Colonic mucosa (tissue), 4 donors: Measurements from ENCODE around the gene AMH. TPM values are rescaled to one million over a fixed set of nuclear protein-coding genes. Genes with fewer than 3 reads are reported as not detected.

Source experiments
- DNase-seq: peaks from one replicate; pipeline ENCODE4 v3.0.0-alpha.2; 2020
- H3K27ac ChIP-seq: fragments of 200-600 bp; one replicate; pipeline ENCODE4 v1.8.0; 2021
- H3K27me3 ChIP-seq: fragments of 200-600 bp; one replicate; pipeline ENCODE4 v1.8.0; 2021
- H3K36me3 ChIP-seq: fragments of 200-600 bp; one replicate; pipeline ENCODE4 v1.8.0; 2021
- H3K4me1 ChIP-seq: fragments of 200-600 bp; one replicate; pipeline ENCODE4 v1.8.0; 2021; ENCODE audit warnings: mild to moderate bottlenecking
- H3K4me3 ChIP-seq: fragments of 200-600 bp; one replicate; pipeline ENCODE4 v1.8.0; 2021
- H3K9ac ChIP-seq, 2 donors: one replicate each; pipeline ENCODE4 v1.7.0; 2013; ENCODE audit warnings: control low read depth in 2 of 2, low read depth in 2 of 2, low read length in 2 of 2
- H3K9me3 ChIP-seq: fragments of 200-600 bp; one replicate; pipeline ENCODE4 v1.8.0; 2021
- intact Hi-C: fragments of 100-400 bp; cut with DNase I; formaldehyde crosslinking; loops from one replicate; pipeline ENCODE4 v1.14.1; 2022
- total RNA-seq, 2 donors: library from RNA; stranded (reverse); fragmentation: NEBNext Ultra II Directional in 1 of 2; extraction: Animal tissue kit (Norgen Biotek cat#: 25700) in 1 of 2; gene quantifications; one replicate each; pipeline ENCODE4 v1.2.1, GENCODE V29; 2021
- TF ChIP-seq, protein P1 (sequence below): fragments of 200-600 bp; IDR thresholded peaks from one replicate; pipeline ENCODE4 v1.8.0; 2022; ENCODE audit warnings: antibody characterized with exemption, mild to moderate bottlenecking
- donor health status: healthy.
- donor health status: DM: no; HTN: no; CAD: no.
- donor health status: DM: no; HTN: no; CAD: no.

Gene AMH
- total RNA-seq, 2 donors from 2014 or later = 0.90 to 5.1 TPM

DNA sequence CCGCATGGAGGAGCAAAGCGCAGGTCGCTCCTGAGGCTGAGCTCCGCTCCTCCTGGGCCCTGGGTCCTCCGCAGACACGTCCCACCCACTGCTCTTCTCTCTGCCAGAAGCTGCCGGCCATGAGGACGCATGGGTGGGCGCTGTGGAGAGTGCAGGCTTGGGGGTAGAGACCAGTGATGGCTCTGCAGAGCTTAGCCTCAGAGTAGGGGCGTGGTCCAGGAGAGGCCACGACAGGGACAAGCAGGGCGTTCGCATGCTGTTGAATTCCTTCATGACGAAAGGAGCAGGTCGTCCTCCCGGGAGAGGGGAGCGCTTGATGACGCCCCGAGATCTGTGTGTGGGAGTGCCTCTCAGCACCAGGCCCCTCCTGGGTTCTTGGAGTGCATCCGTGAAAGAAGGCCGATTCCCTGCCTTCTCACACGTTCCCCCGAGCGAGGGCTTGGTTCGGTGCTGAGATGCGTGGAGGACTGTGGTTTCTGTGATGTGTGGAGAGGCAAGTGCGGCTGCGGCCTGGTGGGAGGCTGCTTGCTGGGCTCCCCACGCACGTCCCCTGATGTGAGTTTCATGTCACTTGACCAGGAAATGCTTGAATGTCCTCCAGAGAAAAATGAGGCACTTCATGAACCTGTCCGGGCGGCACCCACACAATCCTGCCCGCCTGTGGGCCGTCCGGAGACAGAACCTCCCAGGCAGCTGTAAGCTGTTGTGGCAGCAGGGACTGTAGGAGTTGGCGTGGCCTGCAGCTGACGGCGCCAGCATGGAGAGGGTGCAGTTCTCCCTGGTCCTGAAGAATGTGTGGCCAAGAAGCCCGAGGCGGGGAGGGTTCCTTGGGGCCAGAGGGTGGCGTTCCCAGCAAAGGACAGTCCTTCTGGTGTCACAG lies 8.0 kb upstream of the AMH start:
- no peak overlapping the region for H3K27ac ChIP-seq
- peaks cover 15% of the 10 kb centered on the region for H3K36me3 ChIP-seq
- TF ChIP-seq, protein P1, sequence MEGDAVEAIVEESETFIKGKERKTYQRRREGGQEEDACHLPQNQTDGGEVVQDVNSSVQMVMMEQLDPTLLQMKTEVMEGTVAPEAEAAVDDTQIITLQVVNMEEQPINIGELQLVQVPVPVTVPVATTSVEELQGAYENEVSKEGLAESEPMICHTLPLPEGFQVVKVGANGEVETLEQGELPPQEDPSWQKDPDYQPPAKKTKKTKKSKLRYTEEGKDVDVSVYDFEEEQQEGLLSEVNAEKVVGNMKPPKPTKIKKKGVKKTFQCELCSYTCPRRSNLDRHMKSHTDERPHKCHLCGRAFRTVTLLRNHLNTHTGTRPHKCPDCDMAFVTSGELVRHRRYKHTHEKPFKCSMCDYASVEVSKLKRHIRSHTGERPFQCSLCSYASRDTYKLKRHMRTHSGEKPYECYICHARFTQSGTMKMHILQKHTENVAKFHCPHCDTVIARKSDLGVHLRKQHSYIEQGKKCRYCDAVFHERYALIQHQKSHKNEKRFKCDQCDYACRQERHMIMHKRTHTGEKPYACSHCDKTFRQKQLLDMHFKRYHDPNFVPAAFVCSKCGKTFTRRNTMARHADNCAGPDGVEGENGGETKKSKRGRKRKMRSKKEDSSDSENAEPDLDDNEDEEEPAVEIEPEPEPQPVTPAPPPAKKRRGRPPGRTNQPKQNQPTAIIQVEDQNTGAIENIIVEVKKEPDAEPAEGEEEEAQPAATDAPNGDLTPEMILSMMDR = no peak
- no peak overlapping the region for H3K4me3 ChIP-seq
- no peak for DNase-seq
- H3K9me3 ChIP-seq = no peaks in the 10 kb centered on the region
- H3K9ac ChIP-seq = peak overlapping the region; percentile 43 to 57
- no peaks in the 10 kb centered on the region for H3K27me3 ChIP-seq
- H3K4me1 ChIP-seq = peaks cover 24% of the 10 kb centered on the region
- intact Hi-C loops = no loop called here

DNA sequence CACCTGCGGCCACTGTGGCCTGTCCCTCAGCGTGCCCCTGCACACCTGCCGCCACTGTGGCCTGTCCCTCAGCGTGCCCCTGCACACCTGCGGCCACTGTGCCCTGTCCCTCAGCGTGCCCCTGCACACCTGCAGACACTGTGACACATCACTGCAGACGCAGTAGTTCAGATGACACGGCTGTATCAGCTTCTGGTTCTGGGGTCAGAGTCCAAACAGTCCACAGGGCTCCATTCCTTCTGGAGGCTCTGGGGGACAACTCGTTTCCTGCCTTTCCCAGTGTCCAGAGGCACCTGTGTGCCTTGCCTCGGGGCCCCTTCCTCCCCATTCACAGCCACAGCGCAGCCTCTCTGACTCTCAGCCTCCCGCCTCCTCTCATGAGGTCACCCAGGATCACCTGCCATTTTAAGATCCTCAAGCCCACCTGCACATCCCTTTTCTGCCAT lies 7.0 kb upstream of the AMH start:
- no peaks in the 10 kb centered on the region for H3K9me3 ChIP-seq
- intact Hi-C loops = no loop called here
- no peak for DNase-seq
- H3K27ac ChIP-seq = no peak overlapping the region
- peak overlapping the region in 1 of 2 donors; percentile 19 for H3K9ac ChIP-seq
- no peak overlapping the region for H3K4me3 ChIP-seq
- TF ChIP-seq, protein P1 = no peak
- peaks cover 24% of the 10 kb centered on the region for H3K4me1 ChIP-seq
- H3K27me3 ChIP-seq = no peaks in the 10 kb centered on the region
- peaks cover 15% of the 10 kb centered on the region for H3K36me3 ChIP-seq

DNA sequence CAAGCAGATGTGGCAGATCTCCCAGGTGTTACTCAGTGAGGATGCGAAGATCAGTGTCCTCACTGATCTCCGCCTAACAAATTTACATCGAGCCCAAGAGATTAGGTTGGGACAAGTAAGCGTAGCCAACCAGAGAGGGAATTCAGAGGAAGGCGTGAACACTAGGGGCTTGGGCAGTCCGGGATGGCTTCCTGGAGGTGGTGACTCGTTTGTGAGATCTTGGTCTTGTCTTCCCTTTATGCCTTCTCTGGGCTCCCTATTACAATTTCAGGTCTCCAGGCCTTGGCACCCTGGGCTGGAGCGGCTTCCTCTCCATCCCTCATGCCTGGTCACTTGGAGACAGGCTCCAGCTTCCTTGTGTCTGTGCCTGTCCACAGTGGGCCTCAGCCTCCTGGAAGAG lies 6.3 kb upstream of the AMH start:
- Histone ChIP-seq H3K27ac (no peak overlapping the region), H3K27me3 (no peaks in the 10 kb centered on the region), H3K9ac (peak overlapping the region in 1 of 2 donors; percentile 19), H3K9me3 (no peaks in the 10 kb centered on the region), H3K4me3 (no peak overlapping the region), H3K36me3 (peaks cover 15% of the 10 kb centered on the region), H3K4me1 (peaks cover 19% of the 10 kb centered on the region)
- intact Hi-C loops = no loop called here
- TF ChIP-seq, protein P1 = no peak
- no peak for DNase-seq

DNA sequence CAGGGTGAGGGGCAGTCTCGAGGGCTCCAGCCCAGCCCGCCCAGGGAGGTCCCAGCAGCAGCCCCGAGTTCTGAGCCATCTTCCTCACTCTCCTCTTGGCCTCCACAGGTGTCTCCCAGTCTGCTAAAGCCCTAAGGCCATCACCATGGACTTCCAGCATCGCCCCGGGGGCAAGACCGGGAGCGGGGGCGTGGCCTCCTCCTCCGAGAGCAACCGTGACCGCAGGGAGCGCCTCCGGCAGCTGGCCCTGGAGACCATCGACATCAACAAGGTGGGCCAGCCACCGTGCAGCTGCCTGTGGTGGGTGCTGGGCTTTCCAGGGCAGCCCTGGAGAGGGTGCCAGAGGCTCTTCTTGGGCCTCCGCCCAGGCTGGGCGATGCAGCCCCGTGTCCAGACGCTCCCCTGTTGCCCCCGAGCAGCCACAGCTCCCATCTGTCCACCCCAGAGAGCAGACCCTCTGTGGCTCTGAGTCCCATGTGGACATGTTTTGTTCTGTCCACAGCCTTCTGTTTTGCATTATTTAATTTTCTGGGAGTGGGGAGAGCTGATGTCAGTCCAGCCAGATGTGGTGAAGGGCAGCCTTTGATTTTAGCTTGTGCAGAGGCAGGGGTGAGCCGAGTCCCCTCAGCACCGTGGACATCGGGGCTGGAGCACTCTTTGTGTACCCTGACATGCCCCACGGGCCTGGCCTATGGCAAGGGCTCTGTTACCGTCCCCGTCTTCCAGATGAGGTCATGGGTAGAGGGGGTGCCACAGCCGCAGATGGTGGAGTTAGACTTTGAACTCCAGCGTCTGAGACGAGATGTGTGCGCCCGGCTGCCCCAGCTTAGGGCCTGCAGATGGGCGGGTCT lies 5.6 kb upstream of the AMH start:
- peaks cover 14% of the 10 kb centered on the region for H3K4me1 ChIP-seq
- no peak for DNase-seq
- TF ChIP-seq, protein P1 = no peak
- H3K9ac ChIP-seq = no peak overlapping the region
- peaks cover 15% of the 10 kb centered on the region for H3K36me3 ChIP-seq
- no peaks in the 10 kb centered on the region for H3K9me3 ChIP-seq
- H3K27me3 ChIP-seq = no peaks in the 10 kb centered on the region
- intact Hi-C loops = no loop called here
- H3K4me3 ChIP-seq = no peak overlapping the region
- H3K27ac ChIP-seq = no peak overlapping the region

DNA sequence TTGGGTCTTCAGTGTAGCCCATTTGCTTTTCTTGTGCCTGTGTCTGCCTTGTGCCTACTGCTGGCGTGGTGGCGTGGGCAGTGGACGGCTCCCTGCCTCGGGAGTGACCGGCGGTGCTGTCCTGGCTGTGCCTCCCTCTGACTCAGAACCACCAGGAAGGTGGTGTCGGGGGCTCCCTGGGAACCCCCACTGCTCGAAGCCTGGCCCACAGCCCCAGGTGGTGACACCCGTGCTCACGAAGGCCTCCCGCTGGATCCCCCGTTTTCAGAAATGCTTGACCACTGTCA lies 5.1 kb upstream of the AMH start:
- Histone ChIP-seq H3K27me3 (no peaks in the 10 kb centered on the region), H3K4me1 (peaks cover 14% of the 10 kb centered on the region), H3K9ac (no peak overlapping the region), H3K4me3 (no peak overlapping the region), H3K36me3 (peaks cover 15% of the 10 kb centered on the region), H3K9me3 (no peaks in the 10 kb centered on the region), H3K27ac (no peak overlapping the region)
- TF ChIP-seq, protein P1 = no peak
- DNase-seq = no peak
- intact Hi-C loops = no loop called here
